Vagina (tissue), 2 donors: ENCODE data around the gene RNF144A.

Source experiments
- CTCF ChIP-seq, 3 experiments: fragments of 450-650 bp in 2 of 3; fragments of 200-600 bp in 1 of 3; sonication (generic) in 1 of 3; IDR thresholded peaks; one replicate each; pipeline ENCODE4 v1.5.1; 2017 to 2019; ENCODE audit warnings: antibody characterized with exemption in 3 of 3, mild to moderate bottlenecking in 2 of 3, moderate library complexity in 2 of 3
- POLR2A ChIP-seq, 2 donors: fragments of 450-650 bp; IDR thresholded peaks; one replicate each; pipeline ENCODE4 v1.6.1; 2017; ENCODE audit warnings: antibody characterized with exemption in 2 of 2, mild to moderate bottlenecking in 2 of 2, moderate library complexity in 2 of 2
- POLR2AphosphoS5 ChIP-seq, 2 donors: sonication (generic); formaldehyde crosslinking; IDR thresholded peaks; one replicate each; pipeline ENCODE4 v1.9.0; 2017; ENCODE audit warnings: antibody characterized with exemption in 2 of 2, mild to moderate bottlenecking in 2 of 2, low read depth in 1 of 2; ENCODE audit not compliant: insufficient read depth in 1 of 2

- TF ChIP-seq CTCF (IDR thresholded peaks at IDR 0.05) (no peak), POLR2A (IDR thresholded peaks at IDR 0.05) (no peak), POLR2AphosphoS5 (IDR thresholded peaks at IDR 0.05; ENCODE audit: insufficient read depth in 1 of 2, low read depth in 1 of 2) (no peak)
Measured at GRCh38 chr2:6878549-6878948, 38.7 kb upstream of the RNF144A start.
